GM12874 (cell line): ENCODE measurements around the gene HSD11B2.
A peak's percentile ranks its signal among the peaks of the same experiment; 100 is the strongest.

Source experiments
- TF ChIP-seq, protein P1 (sequence below): IDR thresholded peaks from 2 replicates; pipeline ENCODE4 v1.5.1; 2011; ENCODE audit warnings: low read depth, mild to moderate bottlenecking, control low read depth, low read length, moderate library complexity; ENCODE audit not compliant: insufficient read depth

HSD11B2 gene

DNA sequence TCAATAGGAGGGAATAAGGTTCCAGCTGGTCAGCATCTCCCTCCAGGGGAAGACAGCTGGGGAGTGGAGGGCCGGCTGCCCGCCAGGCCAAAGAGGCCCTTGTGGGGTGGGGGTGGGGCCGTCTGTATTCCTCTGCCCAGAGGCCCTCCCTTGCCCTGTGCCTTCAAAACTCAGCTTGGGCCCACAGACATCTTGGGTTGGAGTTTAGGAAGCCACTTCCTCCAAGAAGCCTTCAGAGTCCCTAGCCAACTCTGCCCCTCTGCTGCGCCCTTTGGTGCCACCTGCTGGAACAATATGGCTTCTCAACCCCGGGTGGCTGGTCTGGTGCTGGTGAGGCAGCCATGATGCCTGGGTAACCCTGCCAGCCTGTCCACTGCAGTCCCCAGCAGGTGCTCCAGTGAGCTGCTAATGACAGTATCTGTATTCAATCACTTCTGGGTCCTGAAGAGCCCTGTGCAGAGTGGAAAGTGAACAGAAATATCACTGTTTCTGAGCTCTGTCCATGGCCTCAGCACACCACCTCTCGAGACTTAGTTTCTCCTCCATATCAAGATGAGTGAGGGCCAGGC, 16.7 kb downstream of the HSD11B2 start:
- TF ChIP-seq, protein P1, sequence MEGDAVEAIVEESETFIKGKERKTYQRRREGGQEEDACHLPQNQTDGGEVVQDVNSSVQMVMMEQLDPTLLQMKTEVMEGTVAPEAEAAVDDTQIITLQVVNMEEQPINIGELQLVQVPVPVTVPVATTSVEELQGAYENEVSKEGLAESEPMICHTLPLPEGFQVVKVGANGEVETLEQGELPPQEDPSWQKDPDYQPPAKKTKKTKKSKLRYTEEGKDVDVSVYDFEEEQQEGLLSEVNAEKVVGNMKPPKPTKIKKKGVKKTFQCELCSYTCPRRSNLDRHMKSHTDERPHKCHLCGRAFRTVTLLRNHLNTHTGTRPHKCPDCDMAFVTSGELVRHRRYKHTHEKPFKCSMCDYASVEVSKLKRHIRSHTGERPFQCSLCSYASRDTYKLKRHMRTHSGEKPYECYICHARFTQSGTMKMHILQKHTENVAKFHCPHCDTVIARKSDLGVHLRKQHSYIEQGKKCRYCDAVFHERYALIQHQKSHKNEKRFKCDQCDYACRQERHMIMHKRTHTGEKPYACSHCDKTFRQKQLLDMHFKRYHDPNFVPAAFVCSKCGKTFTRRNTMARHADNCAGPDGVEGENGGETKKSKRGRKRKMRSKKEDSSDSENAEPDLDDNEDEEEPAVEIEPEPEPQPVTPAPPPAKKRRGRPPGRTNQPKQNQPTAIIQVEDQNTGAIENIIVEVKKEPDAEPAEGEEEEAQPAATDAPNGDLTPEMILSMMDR = peak; percentile 71

DNA sequence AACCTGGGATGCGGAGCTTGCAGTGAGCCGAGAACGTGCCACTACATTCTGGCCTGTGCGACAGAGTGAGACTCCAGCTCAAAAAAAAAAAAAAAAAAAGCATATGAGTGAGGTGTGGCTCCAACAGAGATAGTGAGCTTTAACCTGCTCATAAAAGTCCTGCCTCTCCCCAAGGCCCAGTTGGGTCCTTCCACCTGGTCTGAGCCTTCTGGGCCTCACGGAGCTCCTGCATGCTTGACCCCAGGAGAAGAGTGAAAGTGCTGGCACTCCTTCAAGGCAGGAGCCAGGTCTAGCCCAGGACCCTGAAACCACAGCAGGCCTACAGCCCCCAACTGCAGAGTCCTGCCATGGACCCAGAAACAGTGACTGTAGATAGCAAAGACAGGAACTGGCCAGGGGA, 17.7 kb downstream of the HSD11B2 start:
- TF ChIP-seq, protein P1 = no peak

DNA sequence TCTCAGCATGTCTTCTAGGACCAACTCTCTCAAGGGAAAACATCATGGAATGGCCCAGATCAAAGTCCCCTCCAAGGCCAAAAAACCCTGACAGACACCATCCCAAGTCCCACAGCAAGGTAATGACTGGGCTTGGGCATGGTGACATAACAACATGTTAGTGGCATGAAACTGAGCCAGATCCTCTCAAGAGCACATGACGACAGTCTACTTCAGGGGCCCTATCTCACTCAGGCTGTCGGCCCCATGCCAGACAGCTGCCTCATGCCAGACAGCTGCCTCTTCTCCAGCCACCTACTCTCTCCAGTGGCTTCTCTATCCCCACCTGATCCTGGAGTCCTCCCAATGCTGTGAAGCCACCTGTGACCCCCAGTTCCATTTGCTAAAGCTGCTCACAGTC, 18.4 kb downstream of the HSD11B2 start:
- TF ChIP-seq, protein P1 = no peak

DNA sequence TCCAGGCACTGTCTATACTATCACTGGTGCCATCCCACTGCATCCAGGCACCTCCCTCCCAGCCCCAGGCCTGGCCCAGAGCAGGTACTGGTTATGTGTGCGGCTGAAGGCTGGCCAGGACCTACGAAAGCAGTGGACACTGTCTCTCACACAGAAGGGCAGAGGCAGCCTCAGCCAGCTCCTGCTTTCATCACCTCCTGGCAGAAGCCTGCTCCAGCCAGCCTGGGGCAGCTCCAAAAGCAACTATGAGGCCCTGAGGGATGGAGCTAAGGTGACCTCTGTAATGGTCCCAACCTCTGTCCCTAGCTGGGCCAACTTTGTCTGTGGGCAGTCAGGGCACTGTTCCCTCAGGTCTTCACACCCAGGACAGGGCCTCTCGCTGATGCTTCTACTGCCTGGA, 18.8 kb downstream of the HSD11B2 start:
- TF ChIP-seq, protein P1 = no peak

DNA sequence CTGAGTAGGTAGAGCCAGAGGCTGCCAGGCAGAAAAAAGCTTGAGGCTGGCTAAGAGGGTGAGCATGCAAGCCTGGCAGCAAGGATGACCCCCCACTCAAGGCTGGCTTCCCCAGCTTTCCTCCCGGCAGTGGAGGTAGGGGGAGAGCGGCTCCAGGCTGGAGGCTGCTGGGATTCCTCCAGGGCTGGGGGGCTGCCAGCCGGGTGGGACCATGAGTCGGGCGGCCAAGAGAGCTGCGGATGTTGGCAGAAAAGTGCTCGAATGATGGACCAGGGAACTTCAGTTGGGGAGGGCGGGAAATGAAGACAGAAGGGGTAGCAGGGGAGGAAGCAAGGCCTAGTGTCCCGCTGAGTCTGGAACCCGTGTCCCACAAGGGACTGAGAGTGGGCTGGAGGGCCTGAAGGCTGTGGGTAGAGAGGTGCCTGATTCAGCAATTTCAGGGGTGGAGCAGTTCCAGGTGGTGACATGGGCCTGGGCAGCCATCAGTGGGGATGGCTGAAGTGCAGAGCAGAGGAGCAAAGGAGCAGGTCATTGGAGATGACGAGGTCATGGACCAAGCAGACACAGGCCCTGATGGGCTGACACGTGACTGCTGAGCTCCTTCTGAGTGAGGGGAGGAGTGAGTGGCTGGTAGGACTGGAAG, 20.3 kb downstream of the HSD11B2 start:
- TF ChIP-seq, protein P1 = no peak

DNA sequence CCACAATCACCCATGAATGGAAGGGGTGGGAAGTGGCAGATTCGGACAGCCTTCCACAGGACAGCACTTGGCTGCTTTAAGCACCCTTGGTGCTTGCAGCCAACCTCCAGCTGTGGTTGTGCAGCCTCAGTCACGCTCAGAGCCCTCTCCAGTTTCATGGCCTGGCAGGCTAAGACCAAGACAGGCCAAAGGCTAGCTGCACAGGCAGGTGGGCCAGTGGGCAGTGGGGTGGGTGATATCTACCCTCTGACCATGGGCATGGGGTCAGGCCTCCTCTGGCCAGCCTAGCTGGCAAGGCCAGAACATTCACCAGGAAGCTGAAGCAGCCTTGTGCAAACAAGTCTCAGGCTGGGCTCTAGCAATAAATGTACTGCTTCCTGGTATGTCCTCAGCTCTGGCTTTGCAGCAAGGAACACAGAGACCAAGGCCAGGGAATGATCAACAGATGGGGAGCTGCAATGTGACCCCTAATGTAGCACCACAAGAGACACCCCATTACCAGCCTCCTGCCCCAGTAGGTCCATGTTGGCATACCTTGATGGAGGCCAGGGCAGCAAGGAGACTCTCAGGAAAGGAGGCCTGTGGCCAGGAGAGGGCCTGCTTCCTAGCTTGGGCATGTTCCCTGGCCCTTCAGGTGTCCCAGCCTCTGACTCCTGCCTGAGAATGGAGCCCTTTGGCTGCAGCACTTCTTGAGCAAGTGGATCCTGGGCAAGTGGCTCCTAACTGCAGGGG, 20.9 kb downstream of the HSD11B2 start:
- TF ChIP-seq, protein P1 = no peak

DNA sequence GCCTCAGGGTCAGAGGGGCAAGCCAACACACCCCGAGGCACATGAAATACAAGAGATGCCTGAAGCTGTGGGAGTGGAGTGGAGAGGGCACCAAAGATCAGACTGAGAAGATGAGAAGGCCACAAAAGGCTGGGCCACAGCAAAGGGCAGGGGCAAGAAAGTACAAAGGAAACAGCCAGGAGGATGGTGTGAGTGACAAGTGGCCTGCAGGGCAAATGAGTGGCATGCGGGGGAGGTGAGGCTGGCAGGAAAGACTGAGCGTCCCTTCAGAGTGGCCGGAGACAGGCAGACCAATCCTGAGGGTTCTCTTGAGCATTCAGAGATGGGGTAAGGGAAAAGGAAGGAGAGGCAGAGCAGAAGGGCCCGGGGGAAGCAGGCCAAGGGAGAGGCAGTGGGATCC, 23.2 kb downstream of the HSD11B2 start:
- TF ChIP-seq, protein P1 = no peak
